ENCODE data around the gene SAMD14. TPM values are rescaled to one million over a fixed set of nuclear protein-coding genes. Genes with fewer than 3 reads are reported as not detected.

Gene SAMD14
- total and polyA plus RNA-seq, 3 donors from 2014 or later: 3.2 to 5.2 (median 3.3) TPM

DNA sequence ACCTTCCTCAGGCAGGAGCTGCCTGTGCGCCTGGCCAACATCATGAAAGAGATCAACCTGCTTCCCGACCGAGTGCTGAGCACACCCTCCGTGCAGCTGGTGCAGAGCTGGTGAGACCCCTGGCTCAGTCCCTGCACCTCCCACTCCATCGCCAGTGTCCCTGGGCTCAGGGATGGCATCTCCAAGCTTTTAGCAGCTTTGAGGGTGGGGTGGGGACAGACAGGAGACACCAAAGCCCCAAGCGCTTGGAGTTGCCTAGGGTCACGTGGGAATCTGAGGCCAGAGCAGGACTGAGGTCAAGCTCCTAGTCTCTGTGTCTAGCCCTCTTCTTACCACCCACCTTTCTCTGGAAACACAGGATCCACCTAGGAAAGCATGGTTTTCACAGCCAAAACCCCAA, 32.5 kb downstream of the SAMD14 start:
- intact Hi-C loops (cut with DNase I; ENCODE audit: low total_unique reads): no loop called here
- TF ChIP-seq, protein P1, sequence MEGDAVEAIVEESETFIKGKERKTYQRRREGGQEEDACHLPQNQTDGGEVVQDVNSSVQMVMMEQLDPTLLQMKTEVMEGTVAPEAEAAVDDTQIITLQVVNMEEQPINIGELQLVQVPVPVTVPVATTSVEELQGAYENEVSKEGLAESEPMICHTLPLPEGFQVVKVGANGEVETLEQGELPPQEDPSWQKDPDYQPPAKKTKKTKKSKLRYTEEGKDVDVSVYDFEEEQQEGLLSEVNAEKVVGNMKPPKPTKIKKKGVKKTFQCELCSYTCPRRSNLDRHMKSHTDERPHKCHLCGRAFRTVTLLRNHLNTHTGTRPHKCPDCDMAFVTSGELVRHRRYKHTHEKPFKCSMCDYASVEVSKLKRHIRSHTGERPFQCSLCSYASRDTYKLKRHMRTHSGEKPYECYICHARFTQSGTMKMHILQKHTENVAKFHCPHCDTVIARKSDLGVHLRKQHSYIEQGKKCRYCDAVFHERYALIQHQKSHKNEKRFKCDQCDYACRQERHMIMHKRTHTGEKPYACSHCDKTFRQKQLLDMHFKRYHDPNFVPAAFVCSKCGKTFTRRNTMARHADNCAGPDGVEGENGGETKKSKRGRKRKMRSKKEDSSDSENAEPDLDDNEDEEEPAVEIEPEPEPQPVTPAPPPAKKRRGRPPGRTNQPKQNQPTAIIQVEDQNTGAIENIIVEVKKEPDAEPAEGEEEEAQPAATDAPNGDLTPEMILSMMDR (IDR thresholded peaks at IDR 0.05): no peak
- TF ChIP-seq POLR2A (IDR thresholded peaks at IDR 0.05): no peak
- H3K27me3 ChIP-seq: no peaks in the 10 kb centered on the region
- H3K9me3 ChIP-seq: no peaks in the 10 kb centered on the region
- no peak for DNase-seq
- peaks cover 35% of the 10 kb centered on the region for H3K4me1 ChIP-seq
- 68 to 80% methylated on average over 2 to 7 of the region's 7 CpGs for WGBS, 2 donors
- H3K27ac ChIP-seq: no peak overlapping the region
- no peaks in the 10 kb centered on the region for H3K36me3 ChIP-seq (ENCODE audit: low read depth, missing control alignments)
- no peak overlapping the region for H3K4me3 ChIP-seq

DNA sequence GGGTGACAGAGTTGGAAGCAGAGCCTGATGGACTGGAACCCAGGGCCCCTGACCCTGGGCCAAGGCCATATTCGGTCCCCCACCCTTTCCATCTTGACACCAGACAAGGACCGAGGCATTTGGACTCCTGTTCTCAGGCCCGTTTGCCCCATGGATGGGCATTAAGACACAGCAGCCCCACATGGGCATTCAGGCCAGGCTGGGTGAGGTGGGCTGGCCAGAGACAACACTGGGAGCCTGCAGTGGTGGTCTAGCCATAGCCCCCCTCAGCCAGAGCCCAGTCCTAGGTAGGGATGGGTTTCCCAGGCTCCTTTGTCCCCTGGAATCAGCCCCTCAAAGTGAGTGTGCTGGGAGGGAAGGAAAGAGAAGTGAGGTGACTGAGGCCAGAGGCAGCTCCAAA, 33.2 kb downstream of the SAMD14 start:
- intact Hi-C loops (cut with DNase I; ENCODE audit: low total_unique reads): no loop called here
- DNase-seq: no peak
- Histone ChIP-seq H3K27ac (no peak overlapping the region), H3K4me3 (no peak overlapping the region), H3K27me3 (no peaks in the 10 kb centered on the region), H3K9me3 (no peaks in the 10 kb centered on the region), H3K4me1 (peaks cover 28% of the 10 kb centered on the region), H3K36me3 (ENCODE audit: low read depth, missing control alignments) (no peaks in the 10 kb centered on the region)
- WGBS, 2 donors: 59% methylated on average over 3 of the region's 3 CpGs; no CpG with 5 or more reads in 1 of the 2 donors
- TF ChIP-seq, protein P1 (IDR thresholded peaks at IDR 0.05): no peak
- TF ChIP-seq POLR2A (IDR thresholded peaks at IDR 0.05): no peak

DNA sequence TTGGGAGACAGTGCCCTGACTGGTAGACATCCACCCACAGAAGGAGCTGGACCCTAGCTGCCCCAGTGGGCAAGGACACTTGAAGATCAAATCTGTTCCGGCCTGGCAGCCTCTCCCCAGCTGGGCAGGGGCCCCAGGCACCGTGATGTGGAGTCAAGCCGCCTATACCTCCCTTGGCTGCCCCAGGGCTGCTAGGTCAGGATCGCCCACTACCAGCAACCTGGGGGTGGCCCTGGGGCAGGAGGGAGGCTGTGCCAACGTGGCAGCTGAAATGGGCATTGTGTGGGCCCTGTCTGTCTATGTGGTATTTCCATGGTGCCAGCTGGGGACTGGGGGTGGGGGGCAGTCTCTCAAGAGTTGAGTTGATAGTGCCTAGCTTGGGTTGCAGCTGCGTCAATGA, 33.9 kb downstream of the SAMD14 start:
- no peaks in the 10 kb centered on the region for H3K36me3 ChIP-seq (ENCODE audit: low read depth, missing control alignments)
- peak overlapping the region; percentile 87 to 88 for H3K27ac ChIP-seq
- H3K4me1 ChIP-seq: peaks cover 21% of the 10 kb centered on the region
- DNase-seq: no peak
- H3K9me3 ChIP-seq: no peaks in the 10 kb centered on the region
- no peaks in the 10 kb centered on the region for H3K27me3 ChIP-seq
- peak overlapping the region; percentile 94 to 98 for H3K4me3 ChIP-seq
- WGBS, 2 donors: 30% methylated on average over 6 of the region's 6 CpGs; no CpG with 5 or more reads in 1 of the 2 donors
- no peak for TF ChIP-seq POLR2A (IDR thresholded peaks at IDR 0.05)
- TF ChIP-seq, protein P1 (IDR thresholded peaks at IDR 0.05): no peak
- intact Hi-C loops (cut with DNase I; ENCODE audit: low total_unique reads): no loop called here

DNA sequence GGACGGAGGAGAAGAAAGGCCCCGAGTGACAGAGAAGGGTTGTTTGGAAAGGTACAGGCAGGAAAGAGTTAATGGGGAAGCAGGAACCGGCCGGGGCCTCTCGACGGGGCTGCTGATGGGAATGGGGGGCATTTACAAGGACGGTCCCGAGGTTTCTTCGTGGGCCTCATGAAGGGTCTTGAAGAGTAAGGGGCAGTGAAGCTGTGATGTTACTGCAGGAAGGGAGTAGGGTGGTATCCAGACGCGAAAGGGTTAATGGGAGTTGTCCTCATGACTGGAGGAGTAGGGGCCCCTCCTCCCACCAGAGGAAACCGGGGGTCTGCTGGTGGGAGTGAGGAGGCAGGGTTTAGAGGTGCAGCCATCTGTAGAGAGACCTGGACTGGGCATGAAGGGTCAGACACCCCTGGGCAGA, 34.3 kb downstream of the SAMD14 start:
- no peaks in the 10 kb centered on the region for H3K9me3 ChIP-seq
- peak overlapping the region; percentile 94 to 98 for H3K4me3 ChIP-seq
- H3K27ac ChIP-seq: peak overlapping the region; percentile 87 to 88
- DNase-seq: no peak
- WGBS, 2 donors: 0 to 1% methylated on average over 12 of the region's 12 CpGs
- no peaks in the 10 kb centered on the region for H3K36me3 ChIP-seq (ENCODE audit: low read depth, missing control alignments)
- intact Hi-C loops (cut with DNase I; ENCODE audit: low total_unique reads): no loop called here
- H3K4me1 ChIP-seq: peaks cover 17% of the 10 kb centered on the region
- TF ChIP-seq, protein P1 (IDR thresholded peaks at IDR 0.05): no peak
- no peak for TF ChIP-seq POLR2A (IDR thresholded peaks at IDR 0.05)
- H3K27me3 ChIP-seq: no peaks in the 10 kb centered on the region
